GM12878 (cell line): ENCODE data around the gene ARMS2. TPM values are rescaled to one million over a fixed set of nuclear protein-coding genes. Genes with fewer than 3 reads are reported as not detected.

ENCODE experiments used
- ATAC-seq: fragments of 200-7000 bp; cut with Tn5 transposase; 3 replicates; pipeline ENCODE4 v1.9.1; 2020; ENCODE audit warnings: mild to moderate bottlenecking, moderate library complexity
- BruUV-seq: library from RNA; stranded (reverse); fragments of 400-500 nt; replicated peaks from 2 replicates; lab custom pipeline; 2021; lab: Mats Ljungman, UMichigan
- CTCF ChIA-PET: fragments of 300-600 bp; sonication (Branson Sonifier 250); formaldehyde crosslinking; extraction: SDS; loops from one replicate; lab custom pipeline; 2021; ENCODE audit warnings: inconsistent platforms; lab: Yijun Ruan, JAX
- POLR2A ChIA-PET: fragments of 350-600 bp; formaldehyde crosslinking; extraction: SDS; loops from one replicate; lab custom pipeline; 2021; ENCODE audit warnings: inconsistent platforms; lab: Charles Lee
- RAD21 ChIA-PET: fragments of 300-600 bp; sonication (Branson Sonifier 250); formaldehyde crosslinking; loops from one replicate; lab custom pipeline; 2023; ENCODE audit warnings: antibody characterized with exemption; ENCODE audit not compliant: unreplicated experiment; lab: Charles Lee
- SMC1A ChIA-PET: fragments of 300-600 bp; sonication (Branson Sonifier 250); formaldehyde crosslinking; loops from one replicate; lab custom pipeline; 2023; ENCODE audit not compliant: unreplicated experiment, uncharacterized antibody; lab: Charles Lee
- DNase-seq: peaks from one replicate; pipeline ENCODE4 v3.0.0-alpha.2; 2011; ENCODE audit warnings: low read depth, low spot score
- FAIRE-seq: peaks from 3 replicates; lab custom pipeline; 2011; peaks lifted over from hg19 to GRCh38; lab: Jason Lieb, UNC
- H2AFZ ChIP-seq: 2 replicates; pipeline ENCODE4 v1.6.0; 2011; ENCODE audit warnings: low read depth, low read length, control low read depth; ENCODE audit not compliant: control insufficient read depth
- H3K27ac ChIP-seq: 2 replicates; pipeline ENCODE4 v1.5.1; 2011; ENCODE audit warnings: control low read depth; ENCODE audit not compliant: control insufficient read depth, insufficient read depth
- H3K27me3 ChIP-seq, 2 experiments: replicated peaks in 1 of 2; 2 replicates each; pipeline versions ENCODE4 v1.6.0 to v1.6.1; 2011; ENCODE audit warnings: low read length in 1 of 2; ENCODE audit not compliant: control insufficient read depth in 2 of 2, insufficient read depth in 2 of 2
- H3K36me3 ChIP-seq, 2 experiments: 2 replicates each; pipeline ENCODE4 v1.5.1; 2011; ENCODE audit warnings: low read length in 1 of 2; ENCODE audit not compliant: control insufficient read depth in 2 of 2, insufficient read depth in 2 of 2
- H3K4me1 ChIP-seq: 2 replicates; pipeline ENCODE4 v1.6.1; 2011; ENCODE audit warnings: mild to moderate bottlenecking, low read length, moderate library complexity, mixed read lengths; ENCODE audit not compliant: control insufficient read depth, insufficient read depth
- H3K4me2 ChIP-seq: 2 replicates; pipeline ENCODE4 v1.6.0; 2011; ENCODE audit warnings: control low read depth; ENCODE audit not compliant: control insufficient read depth, insufficient read depth
- H3K4me3 ChIP-seq: fragments of 200-600 bp; sonication (generic); 2 replicates; pipeline ENCODE4 v1.5.1; 2016
- H3K79me2 ChIP-seq: 2 replicates; pipeline ENCODE4 v1.6.0; 2011; ENCODE audit warnings: low read length; ENCODE audit not compliant: control insufficient read depth, insufficient read depth
- H3K9ac ChIP-seq: 2 replicates; pipeline ENCODE4 v1.8.0; 2011; ENCODE audit warnings: low read length, control low read depth, mixed read lengths; ENCODE audit not compliant: control insufficient read depth, insufficient read depth
- H3K9me3 ChIP-seq: replicated peaks from 3 replicates; pipeline ENCODE4 v1.5.1; 2011; ENCODE audit warnings: mild to moderate bottlenecking, low read length; ENCODE audit not compliant: control insufficient read depth, insufficient read depth
- H4K20me1 ChIP-seq: 2 replicates; pipeline ENCODE4 v1.6.0; 2011; ENCODE audit not compliant: control insufficient read depth, insufficient read depth
- FOXM1 ChIP-seq: IDR thresholded peaks from 2 replicates; pipeline ENCODE4 v1.6.1; 2012; ENCODE audit warnings: low read depth, mild to moderate bottlenecking, inconsistent platforms, low read length, moderate library complexity
- HDAC6 ChIP-seq: fragments of 200-600 bp; sonication (generic); IDR thresholded peaks from one replicate; pipeline ENCODE4 v1.8.0; 2017; ENCODE audit warnings: antibody characterized with exemption; ENCODE audit not compliant: unreplicated experiment
- KAT2A ChIP-seq: conservative IDR thresholded peaks from 2 replicates; pipeline ENCODE4 v1.6.1; 2011; ENCODE audit warnings: low read depth, low read length; ENCODE audit not compliant: control insufficient read depth
- KDM1A ChIP-seq: fragments of 200-600 bp; sonication (generic); IDR thresholded peaks from 2 replicates; pipeline ENCODE4 v1.6.1; 2016; ENCODE audit warnings: borderline replicate concordance
- MTA2 ChIP-seq: fragments of 450-650 bp; IDR thresholded peaks from 2 replicates; pipeline ENCODE4 v1.6.1; 2016; ENCODE audit warnings: low read depth, mild to moderate bottlenecking, moderate library complexity
- MTA3 ChIP-seq: IDR thresholded peaks from 2 replicates; pipeline ENCODE4 v1.6.1; 2012; ENCODE audit warnings: low read length, inconsistent platforms, borderline replicate concordance
- PAX8 ChIP-seq: fragments of 450-650 bp; IDR thresholded peaks from 2 replicates; pipeline ENCODE4 v1.6.1; 2017; ENCODE audit warnings: mild to moderate bottlenecking, moderate library complexity
- RAD21 ChIP-seq: IDR thresholded peaks from 2 replicates; pipeline ENCODE4 v1.6.1; 2011; ENCODE audit warnings: mild to moderate bottlenecking, low read depth, low read length, moderate library complexity; ENCODE audit not compliant: insufficient read depth
- SP1 ChIP-seq: IDR thresholded peaks from one replicate; pipeline ENCODE4 v1.6.1; 2011; ENCODE audit warnings: low read depth, low read length
- WGBS: methylation state at CpG from one replicate; pipeline ENCODE4 v1.1.6; 2016; ENCODE audit warnings: low lambda C conversion rate; ENCODE audit not compliant: insufficient replicate concordance, insufficient coverage; ENCODE audit errors: missing lambda C conversion rate; 5-methylcytosine and 5-hydroxymethylcytosine counted together
- in situ Hi-C: fragments of 300-500 bp; cut with MboI; formaldehyde crosslinking; loops from 9 replicates; pipeline ENCODE4 v1.14.3; 2018; ENCODE audit warnings: mixed read lengths
- intact Hi-C: fragments of 100-400 bp; cut with micrococcal nuclease; formaldehyde crosslinking; loops from one replicate; pipeline ENCODE4 v1.14.2; 2022; ENCODE audit not compliant: unreplicated experiment
- polyA plus RNA-seq, 11 experiments: library from polyadenylated mRNA; depleted of rRNA in 4 of 11; unstranded in 6 of 11; stranded (reverse) in 5 of 11; fragments of >200 nt; fragmentation: Nextera tagmentation in 4 of 11; fragmentation: Illumina TruSeq in 1 of 11; extraction: Ambion mirVana in 4 of 11; extraction: Trizol in 1 of 11; gene quantifications; 1 replicate in 1 of 11; 2 replicates in 10 of 11; pipeline versions ENCODE4 v1.2.1 to v1.2.3, GENCODE V29; 2011 to 2016; ENCODE audit warnings: inconsistent platforms in 2 of 11, missing spikeins in 2 of 11, low read depth in 1 of 11
- total RNA-seq, 4 experiments: library from RNA; depleted of rRNA in 3 of 4; stranded (reverse); fragments of >200 nt in 3 of 4; fragmentation: Illumina TruSeq in 1 of 4; extraction: Trizol in 1 of 4; gene quantifications; 2 replicates each; pipeline versions ENCODE4 v1.2.1 to v1.2.3, GENCODE V29; 2013 to 2021
- TF ChIP-seq, protein P1 (sequence below): fragments of 450-650 bp; IDR thresholded peaks from 2 replicates; pipeline ENCODE4 v1.6.1; 2018; ENCODE audit warnings: mild to moderate bottlenecking, low read depth, moderate library complexity; ENCODE audit not compliant: partially characterized antibody

The ARMS2 gene
- total and polyA plus RNA-seq, 10 of the 15 experiments (the other 5 are each of a cell fraction or from before 2014, with no cell fraction given) = not detected

DNA sequence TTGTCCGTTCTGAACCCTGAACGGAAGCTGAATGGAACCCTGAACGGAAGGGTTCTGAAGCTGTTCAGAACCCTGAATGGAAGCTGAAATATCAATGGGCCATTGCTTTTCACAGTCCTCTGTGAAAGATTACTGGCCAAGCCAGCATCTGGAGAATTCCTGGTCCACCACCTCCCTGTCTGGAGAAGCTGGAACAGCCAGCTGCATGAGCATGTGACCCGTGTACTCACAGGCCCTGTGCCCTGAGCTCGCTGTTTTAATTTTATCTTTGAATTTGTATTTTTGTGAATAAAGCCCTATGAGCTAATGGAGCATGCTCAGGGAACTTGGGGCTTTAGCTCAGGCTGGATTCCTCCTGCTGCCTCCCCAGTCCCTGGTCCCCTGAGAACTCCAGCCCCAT is 44.1 kb downstream of the ARMS2 start:
- no peak for DNase-seq
- 49% methylated on average over 5 of the region's 5 CpGs for WGBS
- no TSS peak for BruUV-seq
- H3K27me3 ChIP-seq = peaks cover 0 to 3% of the 10 kb centered on the region in 2 experiments
- no peak for FAIRE-seq
- ChIA-PET POLR2A (no interaction called here), RAD21 (no interaction called here), SMC1A (no interaction called here), CTCF (no interaction called here)
- no peak overlapping the region for H3K27ac ChIP-seq
- H3K9ac ChIP-seq = no peak overlapping the region
- no peaks in the 10 kb centered on the region for H3K79me2 ChIP-seq
- no peak for ATAC-seq
- intact Hi-C loops = no loop called here
- H3K4me3 ChIP-seq = no peak overlapping the region
- no peaks in the 10 kb centered on the region for H3K36me3 ChIP-seq
- in situ Hi-C loops = no loop called here
- H3K4me2 ChIP-seq = no peak overlapping the region
- no peaks in the 10 kb centered on the region for H3K4me1 ChIP-seq
- H4K20me1 ChIP-seq = no peaks in the 10 kb centered on the region
- H3K9me3 ChIP-seq = no peaks in the 10 kb centered on the region
- no peak overlapping the region for H2AFZ ChIP-seq
- TF ChIP-seq, protein P1, sequence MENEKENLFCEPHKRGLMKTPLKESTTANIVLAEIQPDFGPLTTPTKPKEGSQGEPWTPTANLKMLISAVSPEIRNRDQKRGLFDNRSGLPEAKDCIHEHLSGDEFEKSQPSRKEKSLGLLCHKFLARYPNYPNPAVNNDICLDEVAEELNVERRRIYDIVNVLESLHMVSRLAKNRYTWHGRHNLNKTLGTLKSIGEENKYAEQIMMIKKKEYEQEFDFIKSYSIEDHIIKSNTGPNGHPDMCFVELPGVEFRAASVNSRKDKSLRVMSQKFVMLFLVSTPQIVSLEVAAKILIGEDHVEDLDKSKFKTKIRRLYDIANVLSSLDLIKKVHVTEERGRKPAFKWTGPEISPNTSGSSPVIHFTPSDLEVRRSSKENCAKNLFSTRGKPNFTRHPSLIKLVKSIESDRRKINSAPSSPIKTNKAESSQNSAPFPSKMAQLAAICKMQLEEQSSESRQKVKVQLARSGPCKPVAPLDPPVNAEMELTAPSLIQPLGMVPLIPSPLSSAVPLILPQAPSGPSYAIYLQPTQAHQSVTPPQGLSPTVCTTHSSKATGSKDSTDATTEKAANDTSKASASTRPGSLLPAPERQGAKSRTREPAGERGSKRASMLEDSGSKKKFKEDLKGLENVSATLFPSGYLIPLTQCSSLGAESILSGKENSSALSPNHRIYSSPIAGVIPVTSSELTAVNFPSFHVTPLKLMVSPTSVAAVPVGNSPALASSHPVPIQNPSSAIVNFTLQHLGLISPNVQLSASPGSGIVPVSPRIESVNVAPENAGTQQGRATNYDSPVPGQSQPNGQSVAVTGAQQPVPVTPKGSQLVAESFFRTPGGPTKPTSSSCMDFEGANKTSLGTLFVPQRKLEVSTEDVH = no peak
- no peak for TF ChIP-seq KAT2A
- no peak for TF ChIP-seq MTA2
- no peak for TF ChIP-seq SP1
- no peak for TF ChIP-seq RAD21
- no peak for TF ChIP-seq HDAC6
- TF ChIP-seq MTA3 = no peak
- TF ChIP-seq FOXM1 = no peak
- no peak for TF ChIP-seq PAX8
- TF ChIP-seq KDM1A = no peak
